Renal pelvis (tissue), 4 donors: ENCODE measurements around the gene MYRIP. TPM values are rescaled to one million over a fixed set of nuclear protein-coding genes. Genes with fewer than 3 reads are reported as not detected.
A peak's percentile ranks its signal among the peaks of the same experiment; 100 is the strongest.
"Not testable (repeated sequence)": the region's sequence is repeated elsewhere in the genome, so short reads cannot be mapped to it uniquely, and the experiment has no call there.

Experiments
- DNase-seq: peaks from one replicate; pipeline ENCODE4 v3.0.0-alpha.2; 2013
- polyA plus RNA-seq, 3 donors: library from polyadenylated mRNA; unstranded; fragments of 120-200 nt; gene quantifications; one replicate each; pipeline ENCODE4 v1.2.1, GENCODE V29; 2013; ENCODE audit not compliant: insufficient read length in 3 of 3

Gene MYRIP
- polyA plus RNA-seq, 3 donors = 1.9 to 2.0 (median 2.0) TPM

DNA sequence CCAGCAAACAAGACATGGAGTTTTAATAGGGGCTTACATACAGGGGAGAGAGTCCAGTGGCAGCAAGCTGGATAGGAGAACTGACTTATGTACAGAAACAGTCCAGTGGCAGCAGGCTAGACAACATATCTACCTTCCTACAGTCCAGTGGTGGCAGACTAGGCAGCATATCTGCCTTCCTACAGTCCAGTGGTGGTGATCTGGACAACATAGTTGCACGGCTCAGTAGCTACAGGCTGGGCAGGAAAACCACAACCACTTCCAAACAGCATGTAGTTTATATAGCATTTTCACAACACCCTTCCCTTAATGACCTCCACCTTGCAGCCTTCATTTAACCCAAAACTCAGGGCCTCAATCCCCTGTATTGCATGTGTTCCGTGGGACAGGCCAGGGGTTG, 318.8 kb downstream of the MYRIP start:
- no peak for DNase-seq

DNA sequence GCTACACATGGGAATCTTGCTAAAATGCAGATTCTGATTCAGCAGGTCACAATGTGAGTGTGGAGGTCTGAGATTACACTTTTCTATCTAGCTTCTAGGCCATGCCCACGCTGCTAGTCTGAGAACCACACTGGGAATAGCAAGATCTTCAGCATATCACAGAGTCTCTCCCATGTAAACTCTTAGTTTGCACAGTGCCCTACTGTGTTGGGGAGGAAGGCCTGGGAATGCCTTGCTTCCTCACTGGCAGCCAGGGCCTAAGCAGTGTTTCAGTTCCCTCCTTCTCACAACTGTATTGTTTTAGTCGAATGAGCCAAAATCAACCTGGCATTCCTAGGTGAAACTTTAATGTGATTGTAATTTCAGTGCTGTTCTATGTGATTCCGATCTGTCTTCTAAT, 320.1 kb downstream of the MYRIP start:
- no peak for DNase-seq

DNA sequence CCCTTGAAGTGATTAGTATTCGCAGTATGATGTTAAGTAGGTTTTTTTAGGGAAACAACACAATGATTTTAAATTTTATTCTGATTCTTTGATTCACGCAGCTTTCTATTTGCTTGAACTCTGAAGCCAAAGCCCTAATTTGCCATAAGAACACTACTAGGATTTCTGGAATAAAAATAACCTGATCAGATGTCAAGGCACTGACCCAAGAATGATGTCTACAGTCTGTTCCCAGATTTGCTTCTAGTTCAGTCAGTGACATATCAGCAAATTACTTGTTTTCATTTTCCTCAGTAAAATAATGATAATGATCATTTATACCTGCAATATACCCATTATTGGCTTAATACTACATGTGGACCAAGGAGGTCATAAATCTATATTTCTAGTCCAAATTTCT, 320.6 kb downstream of the MYRIP start:
- no peak for DNase-seq

DNA sequence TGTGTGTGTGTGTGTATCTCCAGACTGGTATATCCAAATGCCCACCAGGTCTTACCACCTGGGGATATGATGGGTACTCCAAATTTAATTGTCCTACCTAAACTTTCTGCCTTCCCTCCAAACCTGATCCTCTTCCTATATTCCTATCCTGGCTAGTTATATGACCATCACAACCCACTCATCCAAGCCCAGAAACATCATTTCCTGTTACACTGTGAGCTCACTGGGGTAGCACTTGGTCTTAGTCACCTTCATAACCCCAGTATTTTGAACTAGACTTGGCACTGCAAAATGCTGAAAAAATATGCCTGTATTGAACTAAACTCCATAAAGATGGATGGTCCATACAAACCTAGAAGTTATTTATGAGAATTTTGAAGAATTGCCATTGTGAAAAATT, 321.3 kb downstream of the MYRIP start:
- DNase-seq = no peak

DNA sequence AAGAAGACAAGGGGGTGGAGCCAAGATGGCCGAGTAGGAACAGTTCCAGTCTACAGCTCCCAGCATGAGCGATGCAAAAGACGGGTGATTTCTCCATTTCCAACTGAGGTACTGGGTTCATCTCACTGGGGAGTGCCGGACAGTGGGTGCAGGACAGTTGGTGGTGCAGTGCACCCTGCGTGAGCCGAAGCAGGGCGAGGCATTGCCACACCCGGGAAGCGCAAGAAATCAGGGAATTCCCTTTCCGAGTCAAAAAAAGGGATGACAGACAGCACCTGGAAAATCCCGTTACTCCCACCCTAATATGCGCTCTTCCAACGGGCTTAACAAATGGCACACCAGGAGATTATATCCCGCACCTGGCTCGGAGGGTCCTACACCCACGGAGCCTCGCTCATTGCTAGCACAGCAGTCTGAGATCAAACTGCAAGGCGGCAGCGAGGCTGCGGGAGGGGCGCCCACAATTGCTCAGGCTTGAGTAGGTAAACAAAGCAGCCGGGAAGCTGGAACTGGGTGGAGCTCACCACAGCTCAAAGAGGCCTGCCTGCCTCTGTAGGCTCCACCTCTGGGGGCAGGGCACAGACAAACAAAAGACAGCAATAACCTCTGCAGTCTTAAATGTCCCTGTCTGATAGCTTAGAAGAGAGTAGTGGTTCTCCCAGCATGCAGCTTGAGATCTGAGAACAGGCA, 324.6 kb downstream of the MYRIP start:
- not testable (repeated sequence) for DNase-seq

DNA sequence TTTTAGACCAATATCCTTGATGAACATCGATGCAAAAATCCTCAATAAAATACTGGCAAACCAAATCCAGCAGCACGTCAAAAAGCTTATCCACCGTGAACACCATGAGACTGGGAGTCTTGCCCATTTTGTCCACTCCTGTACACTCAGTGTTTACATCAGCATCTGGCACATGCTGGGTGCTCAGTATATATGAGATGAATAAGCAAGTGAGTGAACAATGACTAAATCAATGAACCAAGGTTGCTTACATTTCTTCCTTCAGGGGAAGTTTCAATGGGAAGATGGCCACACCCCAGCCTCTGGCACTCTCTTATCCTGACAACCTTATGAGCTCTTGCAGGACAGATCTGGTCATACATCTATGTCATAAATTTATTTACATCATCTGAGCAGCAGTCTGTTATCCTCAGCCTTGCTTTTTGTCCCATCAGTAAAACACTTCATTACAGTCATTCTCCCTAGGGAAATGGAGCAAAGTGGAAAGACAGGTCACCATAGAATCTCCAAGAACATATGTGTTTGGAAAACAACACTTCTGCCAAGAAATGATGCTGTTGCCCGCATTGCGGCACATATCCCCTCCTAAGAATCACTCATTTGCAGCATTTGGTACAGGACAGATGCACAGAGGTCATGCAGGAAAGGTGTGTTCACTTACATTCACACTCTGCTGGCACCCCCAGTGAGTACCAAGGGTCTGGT, 328.3 kb downstream of the MYRIP start:
- no peak for DNase-seq

DNA sequence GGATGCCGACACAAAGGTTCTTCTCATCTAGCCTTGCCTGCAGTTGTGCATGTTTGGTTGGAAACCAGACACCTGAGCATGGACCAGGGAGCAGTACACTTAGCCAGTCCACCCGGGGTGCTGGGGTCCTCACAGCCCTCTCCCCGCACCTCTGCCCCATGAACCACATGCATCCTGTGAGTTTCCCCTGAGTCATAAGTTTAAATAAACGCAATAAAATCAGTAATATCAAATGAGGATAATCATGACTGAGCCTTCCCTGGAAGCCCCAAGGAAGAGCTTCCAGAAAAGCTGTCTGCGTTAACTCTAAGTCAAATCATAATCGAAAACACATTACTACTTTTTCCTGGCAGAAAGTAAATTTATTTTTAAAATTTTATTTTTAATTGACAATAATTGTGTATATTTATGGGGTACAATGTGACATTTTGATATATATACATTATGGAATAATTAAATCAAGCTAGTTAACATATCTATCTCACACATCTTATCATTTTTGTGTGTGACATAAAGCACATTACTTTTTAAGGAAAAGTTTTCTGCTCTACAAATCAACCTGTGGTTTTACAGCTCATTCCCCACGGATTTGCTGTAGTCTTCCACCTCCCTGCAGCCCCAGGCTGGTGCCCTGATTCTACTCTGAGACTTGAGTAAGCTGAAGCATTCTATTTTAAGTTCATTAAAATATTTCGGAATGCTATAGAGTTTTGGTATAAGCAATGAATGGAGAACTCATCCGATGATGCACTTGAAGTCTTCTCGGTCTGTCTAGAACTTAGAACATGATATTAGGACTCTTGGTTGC, 334.1 kb downstream of the MYRIP start:
- DNase-seq = no peak

DNA sequence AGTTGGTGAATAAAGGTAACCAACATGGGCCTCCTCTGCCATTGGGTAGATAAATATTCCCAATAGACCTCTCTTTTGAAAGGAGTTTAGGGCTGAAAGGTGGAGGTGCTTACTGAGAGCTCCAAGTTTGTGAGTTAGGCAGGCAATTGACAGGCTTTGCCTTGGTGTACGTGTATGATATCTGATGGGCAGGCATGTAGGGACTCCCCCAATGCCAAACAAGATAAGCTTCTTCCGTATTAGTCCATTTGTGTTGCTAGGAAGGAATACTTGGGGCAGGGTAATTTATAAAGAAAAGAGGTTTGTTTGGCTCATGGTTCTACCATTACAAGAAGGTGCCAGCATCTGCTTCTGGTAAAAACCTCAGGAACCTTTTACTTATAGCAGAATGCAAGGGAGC, 339.4 kb downstream of the MYRIP start:
- no peak for DNase-seq

DNA sequence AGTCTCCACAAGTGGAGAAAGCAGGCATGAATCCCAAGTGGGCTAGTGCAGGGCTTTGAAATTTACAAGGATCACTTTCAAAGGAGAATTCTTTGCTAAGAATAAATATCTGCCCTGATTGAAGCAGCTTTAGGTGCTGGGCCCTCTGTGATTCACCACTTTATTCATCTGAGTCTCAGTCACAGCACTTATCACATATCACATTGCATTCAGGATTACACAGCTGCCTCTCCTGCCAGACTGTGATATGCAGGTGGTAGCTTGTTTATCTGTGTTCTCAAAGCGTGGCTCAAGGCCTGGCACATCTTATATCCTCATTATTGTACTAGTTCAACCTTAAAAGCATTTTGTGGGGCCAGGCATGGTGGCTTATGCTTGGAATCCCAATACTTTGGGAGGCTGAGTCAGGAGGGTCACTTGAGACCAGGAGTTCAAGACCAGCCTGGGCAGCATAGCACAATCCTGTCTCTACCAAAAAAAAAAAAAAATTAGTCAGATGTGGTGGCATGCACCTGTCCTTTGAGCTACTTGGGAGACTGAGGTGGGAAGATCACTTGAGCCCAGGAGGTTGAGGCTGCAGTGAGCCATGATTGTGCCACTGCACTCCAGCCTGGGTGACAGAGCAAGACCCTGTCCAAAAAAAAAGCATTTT, 343.2 kb downstream of the MYRIP start:
- no peak for DNase-seq

DNA sequence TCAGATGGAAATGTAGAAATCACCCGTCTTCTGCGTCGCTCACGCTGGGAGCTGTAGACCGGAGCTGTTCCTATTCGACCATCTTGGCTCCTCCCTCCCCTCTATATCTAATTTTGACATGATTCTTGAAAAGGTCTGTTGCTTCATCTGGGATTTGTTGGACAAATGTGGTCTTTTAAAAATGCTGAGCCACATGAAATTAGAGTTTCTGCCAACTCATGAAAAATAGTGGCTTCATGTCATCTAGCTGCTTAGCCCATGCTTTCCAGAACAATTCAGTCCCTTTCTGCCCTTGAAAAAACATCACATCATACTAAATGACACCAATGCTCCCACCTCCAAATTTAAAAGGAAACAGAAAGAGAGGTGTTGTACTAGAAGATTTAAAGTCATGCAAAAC, 351.5 kb downstream of the MYRIP start:
- DNase-seq = no peak

DNA sequence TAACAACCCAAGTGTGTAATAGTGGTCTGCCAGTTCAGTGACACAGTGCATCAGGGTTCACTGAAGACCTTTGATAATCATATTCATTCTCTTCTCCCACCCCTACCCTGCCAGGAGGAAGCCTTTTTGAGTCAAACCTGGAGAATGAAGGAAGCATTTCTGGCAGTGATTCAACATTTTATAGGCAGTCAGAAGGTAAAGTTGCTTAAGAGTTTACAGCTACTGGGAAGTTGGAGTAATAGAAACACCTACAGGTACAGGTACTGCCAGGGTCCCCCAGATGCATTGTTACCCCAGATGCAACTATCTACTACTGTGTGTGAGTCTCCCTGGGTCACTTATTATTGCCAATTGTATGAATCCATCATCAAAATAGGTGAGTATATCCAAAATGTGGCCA, 353.2 kb downstream of the MYRIP start:
- DNase-seq = no peak

DNA sequence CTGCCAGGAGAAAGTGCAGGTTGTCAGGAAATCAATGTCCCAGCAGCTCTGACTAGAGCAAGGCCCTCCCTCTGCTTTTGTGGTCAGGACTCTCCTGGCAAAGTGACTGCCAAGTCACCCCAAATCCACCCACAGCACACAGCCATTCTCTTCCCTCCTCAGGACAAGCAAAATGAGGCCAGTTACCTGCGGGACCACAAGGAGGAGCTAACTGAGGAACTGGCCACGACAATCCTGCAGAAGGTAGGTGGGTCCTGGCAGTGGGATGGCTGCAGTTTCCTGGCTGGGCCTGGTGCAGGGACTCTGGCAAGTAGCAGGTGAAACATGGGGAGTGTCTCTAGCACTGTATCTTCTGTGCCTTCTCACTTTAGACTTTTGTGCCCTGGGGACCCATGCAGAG, 357.6 kb downstream of the MYRIP start:
- DNase-seq = no peak

DNA sequence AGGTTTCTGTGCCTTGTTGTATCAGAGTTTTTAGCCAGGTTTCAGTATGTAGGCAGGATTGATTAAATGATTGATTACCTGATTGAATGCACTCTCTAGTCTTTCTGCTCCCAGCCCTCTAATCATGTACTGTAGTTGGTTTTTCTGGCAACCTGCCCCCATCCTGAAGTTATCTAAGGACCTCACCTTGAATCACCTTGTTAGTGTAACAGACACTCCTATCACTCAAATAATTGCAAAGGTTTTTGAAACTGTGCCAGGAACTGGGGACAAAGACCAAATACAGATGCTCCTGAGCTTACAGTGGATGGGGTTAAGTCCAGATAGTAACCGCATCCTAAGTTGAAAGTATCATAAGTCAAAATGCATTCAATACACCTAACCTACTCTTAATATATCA, 358.5 kb downstream of the MYRIP start:
- no peak for DNase-seq

DNA sequence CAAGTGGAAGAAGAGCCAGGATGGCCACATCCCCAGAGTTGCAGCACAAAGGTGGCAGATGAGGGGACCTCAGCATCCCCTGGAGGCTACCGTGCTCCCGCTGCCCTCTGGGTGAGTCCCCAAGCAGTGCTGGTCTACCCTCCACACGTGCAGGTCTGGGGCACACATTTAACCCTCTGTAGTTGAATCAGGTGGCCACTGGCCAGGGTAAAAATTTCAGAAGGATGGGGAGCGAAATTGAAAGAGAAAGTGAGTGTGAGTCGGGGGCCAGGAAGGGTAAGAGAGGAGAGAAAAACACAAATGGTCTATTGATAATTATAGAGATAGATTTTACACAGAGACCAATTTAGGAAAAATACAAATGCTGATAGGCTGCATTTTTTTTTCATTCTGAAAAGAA, 360.6 kb downstream of the MYRIP start:
- no peak for DNase-seq

DNA sequence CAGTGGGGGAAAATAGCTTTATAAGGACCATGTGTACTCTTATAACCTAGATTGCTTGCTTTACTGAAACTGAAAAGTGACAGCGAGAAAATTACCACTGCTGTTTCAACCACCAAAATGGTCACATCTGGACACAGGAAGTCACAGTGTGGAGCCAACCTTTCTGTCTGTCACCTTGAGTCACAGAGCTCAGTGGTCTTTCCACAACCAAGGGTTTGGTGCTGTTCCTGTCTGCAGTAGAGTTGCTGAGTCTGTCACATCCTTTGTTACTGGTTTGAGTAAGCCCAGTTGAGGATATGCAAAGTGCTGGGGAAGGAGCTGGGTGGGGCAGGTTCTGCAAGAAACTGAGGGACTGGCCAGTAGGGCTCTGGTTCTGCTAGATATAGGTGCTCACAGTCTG, 361.0 kb downstream of the MYRIP start:
- no peak for DNase-seq

DNA sequence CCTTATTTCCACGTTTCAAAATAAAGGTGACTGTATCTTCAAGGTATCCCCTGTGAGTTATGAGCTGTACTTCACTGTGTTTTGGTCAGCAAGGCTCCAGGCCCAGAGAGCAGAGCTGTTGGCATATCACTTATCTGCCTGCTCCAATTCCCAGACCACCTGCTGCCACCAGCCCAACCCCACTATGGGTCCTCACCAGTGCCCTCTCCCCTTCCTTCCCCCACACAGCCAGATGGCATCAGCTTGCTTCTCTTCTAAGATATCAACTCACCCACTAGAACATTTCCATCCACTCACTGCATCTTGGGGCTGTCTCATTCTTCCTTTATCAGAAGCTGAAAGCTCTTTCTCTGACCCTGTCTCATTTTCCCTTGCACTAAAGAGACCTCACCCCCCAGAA, 363.2 kb downstream of the MYRIP start:
- DNase-seq = no peak

DNA sequence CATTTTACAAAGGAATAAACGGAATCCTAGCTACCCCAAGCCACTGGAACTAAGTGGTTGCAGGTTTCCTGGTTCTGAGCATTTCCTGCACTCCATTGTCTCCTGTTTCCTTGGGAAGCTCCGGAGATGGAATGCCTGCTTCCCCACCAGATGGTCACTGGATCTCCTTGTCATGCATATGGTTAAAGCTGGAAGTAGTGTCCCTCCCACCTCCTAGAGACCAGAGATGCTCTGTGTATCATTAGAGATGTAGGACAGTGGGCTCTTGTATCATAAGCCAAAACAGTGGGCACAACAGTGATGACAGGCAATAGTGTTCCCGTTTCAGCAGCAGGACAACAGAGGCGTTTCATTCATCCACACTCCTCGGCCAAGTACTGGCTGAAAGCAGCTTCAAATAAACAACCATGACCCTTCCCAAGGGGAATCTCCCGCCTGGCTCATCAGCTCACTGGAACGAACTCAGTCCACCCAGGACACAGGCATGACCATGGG, 363.9 kb downstream of the MYRIP start:
- DNase-seq = no peak

DNA sequence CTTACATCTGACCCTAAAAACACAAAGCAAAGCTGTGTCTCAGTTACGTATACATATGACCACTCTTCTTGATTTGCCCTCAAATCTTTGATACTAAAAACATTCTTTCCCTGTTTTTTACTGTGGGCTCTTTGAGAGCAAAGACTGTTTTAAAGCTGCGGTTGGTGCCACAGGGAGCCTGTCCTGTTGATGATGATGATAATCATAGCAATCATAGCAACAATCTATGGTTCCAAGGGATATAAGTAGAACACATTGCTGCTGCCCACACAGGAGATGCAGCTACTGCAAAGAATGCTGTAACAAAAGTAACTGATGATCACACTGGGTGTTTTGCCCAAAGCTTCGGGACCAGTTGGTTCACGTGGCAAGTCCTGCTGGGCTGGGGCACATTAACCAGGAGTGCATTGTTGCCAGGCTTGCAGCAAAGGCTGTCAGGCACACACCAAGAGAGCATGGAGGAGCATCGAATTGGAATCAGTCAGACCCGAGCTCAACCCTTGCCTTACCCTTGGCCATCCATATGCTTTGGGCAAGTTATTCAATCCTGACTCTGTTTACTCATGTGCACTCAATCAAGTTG, 368.7 kb downstream of the MYRIP start:
- DNase-seq = no peak

DNA sequence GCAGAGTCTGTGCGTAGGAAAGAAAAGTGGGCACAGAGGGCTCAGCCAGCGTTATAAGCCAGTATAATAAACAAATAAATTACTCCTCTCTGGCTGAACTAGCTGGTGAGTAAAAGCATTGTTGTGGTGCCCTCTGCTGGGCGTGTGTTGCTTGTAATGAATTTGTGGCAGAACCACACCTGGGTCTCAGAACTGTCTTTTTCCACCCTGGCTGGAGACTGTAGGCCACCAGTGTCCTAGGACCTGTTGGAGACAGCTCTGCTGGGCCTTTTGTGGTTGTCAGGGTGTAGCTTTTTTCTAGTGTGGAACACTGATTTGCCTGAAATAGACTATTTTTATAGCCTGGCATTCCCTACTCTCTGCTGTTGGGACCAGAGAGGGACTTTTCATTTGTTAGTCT, 369.6 kb downstream of the MYRIP start:
- peak; percentile 65 for DNase-seq

DNA sequence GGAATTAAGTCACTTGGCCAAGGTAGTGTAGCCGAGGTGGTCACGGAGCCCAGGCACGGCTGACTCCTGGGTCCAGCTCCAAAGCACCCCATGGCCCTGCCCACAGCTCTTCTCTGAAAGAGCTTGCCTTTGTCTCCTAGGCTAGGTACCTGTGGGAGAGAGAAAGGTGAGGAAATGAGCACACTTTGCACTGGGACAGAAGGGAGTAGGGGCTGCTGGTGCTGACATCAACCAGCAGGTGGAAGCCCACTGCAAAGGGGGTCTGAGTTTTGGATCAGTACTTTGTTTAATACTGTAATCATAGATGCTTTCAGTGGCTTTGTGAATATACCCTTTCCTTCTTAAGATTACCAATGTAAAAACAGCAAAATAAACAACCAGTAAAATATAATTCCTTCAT, 371.8 kb downstream of the MYRIP start:
- DNase-seq = no peak

DNA sequence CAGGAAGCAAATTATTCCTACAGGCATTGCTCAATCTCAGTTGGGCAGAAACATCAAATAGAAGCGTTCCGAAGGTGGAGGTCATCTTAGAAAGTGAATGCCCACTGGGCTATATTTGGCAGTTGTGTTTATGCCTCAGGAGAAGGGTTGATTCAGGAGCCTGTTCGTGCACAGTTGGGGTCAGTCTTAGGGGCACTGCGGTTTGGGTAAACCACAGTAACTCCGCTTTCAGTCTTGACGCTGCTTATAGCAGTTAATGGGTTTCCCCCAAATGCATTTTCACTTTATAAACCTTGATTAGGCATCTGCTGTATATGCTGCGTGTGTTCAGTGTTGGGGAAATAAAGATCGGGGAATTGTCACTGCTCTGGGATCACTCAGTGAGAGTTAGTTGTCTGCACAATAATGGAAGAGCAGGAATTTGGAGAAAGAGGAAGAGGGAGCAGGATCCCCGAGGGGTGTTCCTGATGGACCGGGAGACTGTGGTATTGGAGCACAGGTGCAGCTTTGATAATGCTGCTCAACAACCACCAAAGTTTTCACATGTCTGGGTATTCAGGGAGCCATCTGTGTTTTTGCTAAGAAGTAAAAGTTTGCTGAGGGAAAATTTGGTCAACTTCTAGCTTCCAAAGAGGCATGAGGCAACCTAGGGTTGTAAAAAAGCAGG, 375.8 kb downstream of the MYRIP start:
- no peak for DNase-seq
